Measurements from ENCODE around the gene SLIT3. TPM values are rescaled to one million over a fixed set of nuclear protein-coding genes. Genes with fewer than 3 reads are reported as not detected.
A peak's percentile ranks its signal among the peaks of the same experiment; 100 is the strongest.

The SLIT3 gene
- total RNA-seq, 1 donor from 2014 or later: 16.6 TPM

DNA sequence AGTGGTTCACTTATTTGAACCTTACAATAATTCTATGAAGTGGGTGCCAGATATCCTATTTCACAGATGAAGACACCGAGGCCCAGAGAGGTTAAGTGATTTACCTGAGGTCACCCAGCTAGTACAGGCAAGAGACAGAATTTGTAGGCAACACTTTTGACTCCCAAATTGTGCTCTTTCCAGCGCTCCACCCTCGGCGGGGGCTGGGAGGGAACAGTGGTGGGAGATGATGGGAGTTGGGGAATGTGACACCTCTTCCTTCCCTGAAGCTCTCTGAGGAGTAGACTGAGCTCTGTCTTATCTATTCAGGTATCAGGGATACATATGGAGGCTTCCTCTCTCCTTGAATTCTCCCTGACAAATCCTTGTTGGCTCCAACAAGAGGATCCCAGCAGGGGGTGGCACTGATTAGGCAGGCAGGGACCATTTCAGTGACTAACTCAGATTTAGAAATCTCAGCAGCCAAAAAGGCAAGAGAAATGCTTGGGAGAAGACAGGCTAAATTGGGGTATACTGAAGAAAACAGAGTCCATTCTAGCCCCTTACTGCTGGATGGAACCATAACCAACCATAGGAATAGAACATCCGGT is 626.0 kb downstream of the SLIT3 start:
- no peak for DNase-seq (ENCODE audit: low spot score)
- intact Hi-C loops (cut with DNase I): no loop called here

DNA sequence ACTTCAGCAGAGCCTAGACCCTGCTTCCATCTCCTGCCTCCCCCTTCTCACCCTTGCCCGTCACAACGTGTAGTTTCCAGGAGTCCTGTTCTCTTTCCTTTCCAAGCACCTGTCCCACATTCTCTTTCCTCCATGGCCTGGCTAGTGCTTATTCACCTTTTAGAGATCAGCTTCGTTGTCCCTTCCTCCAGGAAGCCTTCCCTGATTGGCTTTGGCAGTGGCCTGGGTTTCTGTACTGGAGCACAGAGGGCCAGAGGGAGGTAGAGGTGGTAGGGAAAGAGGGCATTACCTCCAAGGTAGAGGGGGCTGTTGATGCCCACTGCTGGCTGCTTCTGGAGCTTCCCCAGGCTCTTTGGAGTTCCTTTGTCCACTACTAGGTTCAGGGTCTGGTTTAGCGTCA is 628.1 kb downstream of the SLIT3 start:
- intact Hi-C loops (cut with DNase I): no loop called here
- DNase-seq (ENCODE audit: low spot score): peak; percentile 29

DNA sequence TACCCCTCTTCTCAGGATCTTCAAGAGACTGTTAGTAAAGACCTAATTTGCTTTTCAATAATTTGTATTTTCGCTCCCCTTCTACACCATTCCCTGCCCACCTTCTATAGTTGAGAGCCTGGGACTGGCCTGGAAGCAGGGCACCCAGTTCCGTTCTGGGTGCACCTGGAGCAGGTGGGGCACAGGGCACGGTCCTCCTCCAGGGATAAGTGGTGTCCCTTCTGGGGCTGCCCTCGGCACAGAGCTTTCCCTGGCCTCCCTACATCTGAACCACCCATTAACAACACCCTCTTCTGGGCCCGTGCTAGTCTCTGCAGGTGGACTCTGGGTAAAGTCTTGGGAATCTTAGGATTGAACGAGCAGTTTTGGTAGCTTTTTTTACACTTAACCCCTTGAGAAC is 628.9 kb downstream of the SLIT3 start:
- DNase-seq (ENCODE audit: low spot score): peak; percentile 64
- intact Hi-C loops (cut with DNase I): no loop called here

DNA sequence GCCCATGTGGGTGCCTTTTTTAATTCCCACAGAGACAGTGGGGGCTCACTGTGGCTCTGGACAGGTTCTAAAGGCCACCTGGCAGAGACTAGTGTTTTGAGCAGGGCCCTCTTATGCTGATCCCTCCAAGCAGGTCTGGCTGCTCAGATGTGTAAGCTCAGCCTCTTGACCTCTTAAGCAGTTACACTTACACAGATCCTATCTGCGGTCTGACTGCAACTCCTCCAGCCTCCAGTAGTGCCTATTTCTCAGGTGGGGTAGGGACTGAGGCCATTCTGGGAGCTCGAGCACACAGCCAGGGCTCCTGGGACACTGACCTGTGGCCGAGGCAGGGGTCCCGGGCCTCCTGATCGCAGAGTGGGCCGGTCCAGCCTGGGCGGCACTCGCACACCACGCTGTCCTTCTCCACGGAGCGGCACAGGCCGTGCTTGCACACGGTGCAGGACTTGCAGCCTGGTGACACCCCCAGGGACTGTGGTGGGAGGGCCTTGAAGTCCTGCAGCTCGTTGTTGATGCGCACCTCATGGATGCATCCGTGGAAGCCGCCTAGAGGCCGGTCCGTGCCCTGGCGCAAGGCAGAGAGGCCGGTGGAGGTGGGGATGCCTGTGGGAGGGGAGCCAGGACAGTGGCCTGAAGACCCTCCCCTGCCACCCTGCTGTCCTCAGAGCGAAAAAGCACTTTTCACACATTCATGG is 629.9 kb downstream of the SLIT3 start:
- intact Hi-C loops (cut with DNase I): no loop called here
- DNase-seq (ENCODE audit: low spot score): no peak

DNA sequence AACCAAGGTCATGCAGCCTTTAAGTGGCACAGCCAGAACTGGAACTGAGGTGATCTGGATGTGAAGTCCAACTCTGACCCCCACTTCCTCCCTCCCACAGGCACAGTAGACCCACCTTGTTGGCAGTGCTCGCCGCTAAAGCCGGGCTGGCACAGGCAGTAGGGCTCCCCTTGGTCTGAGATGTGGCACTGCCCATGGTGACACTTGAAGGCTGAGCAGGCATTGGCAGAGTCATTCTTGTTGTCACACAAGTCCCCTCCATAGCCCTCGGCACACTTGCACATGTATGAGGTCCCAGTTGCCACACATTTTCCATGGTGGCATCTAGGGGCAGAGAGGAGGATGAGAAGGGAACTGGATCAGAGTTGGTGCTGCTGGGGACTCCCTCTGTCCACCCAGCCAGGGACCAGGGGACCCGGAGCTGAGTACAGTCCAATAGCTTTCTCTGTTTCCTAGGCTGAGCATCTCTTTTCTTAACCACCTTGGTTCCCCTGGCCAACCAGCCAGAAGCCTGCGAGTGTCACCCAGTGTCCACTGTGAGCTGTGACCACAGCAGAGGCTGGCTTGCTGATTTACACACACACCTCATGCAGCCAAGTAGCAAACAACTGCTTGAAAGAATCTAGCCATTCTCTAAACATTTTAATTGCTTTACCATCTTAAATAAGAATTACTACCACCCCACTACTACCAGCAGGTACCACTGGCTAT is 631.1 kb downstream of the SLIT3 start:
- intact Hi-C loops (cut with DNase I): no loop called here
- DNase-seq (ENCODE audit: low spot score): no peak

DNA sequence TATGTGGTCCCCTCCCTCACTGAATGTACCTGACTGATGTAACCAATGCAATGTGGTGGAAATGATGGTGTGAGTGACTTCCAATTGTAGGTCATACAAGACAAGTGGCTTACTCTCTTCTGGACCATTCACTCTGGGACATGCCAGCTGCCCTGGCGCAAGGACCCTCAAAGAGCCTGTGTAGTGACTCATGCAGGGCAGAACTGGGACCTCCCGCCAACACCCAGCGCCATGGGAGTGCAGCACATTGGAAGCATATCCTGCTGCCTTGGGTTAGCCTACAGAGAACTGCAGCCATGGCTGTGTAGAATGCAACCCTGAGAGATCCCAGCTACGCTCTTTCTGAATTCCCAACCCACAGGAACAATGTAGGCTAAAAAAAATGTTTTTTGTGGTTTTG is 631.8 kb downstream of the SLIT3 start:
- intact Hi-C loops (cut with DNase I): no loop called here
- DNase-seq (ENCODE audit: low spot score): no peak

DNA sequence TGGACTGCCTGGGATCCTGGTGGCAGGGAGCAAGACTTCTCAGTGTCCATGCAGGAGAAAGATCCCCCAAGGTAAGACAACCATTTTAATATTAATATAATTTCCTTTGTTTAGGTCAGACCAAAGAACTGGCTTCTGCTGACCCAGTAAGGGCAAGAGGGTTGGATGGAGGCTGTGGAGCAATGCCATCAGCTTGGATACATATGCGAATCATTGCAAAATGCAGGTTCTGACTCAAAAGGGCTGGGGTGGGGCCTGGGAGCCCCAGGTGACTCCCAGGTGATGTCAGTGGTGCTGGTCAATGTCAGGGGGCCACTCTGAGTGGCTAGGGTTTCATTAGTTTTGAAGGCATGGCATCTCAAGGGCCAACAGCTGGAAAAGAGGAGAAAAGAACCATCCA is 632.9 kb downstream of the SLIT3 start:
- DNase-seq (ENCODE audit: low spot score): no peak
- intact Hi-C loops (cut with DNase I): no loop called here

DNA sequence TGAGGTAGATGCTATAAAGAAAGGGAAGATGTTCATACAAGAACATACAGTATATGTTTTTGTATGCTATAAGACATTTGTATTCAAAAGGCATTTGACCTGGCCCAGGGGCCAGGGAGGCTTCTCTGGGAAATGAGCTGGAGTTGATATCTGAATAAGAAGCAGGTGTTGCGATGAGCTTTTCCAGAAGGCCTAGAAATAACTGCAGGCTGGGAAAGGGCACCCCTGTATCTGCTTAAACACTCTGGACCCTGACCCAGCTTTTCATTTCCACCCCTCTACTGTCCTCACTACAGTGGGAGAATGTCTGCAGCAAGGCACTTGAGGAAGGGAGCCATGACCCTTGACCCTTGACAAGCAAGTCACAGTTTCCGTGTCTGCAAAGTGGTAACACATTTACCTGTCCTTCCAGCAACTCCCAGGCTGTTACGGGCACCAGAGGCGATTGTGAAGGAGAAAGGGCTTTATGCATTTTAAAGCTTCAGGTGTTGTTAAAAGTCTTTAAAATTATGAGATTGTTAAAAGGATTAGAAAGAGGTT is 633.6 kb downstream of the SLIT3 start:
- intact Hi-C loops (cut with DNase I): no loop called here
- no peak for DNase-seq (ENCODE audit: low spot score)

DNA sequence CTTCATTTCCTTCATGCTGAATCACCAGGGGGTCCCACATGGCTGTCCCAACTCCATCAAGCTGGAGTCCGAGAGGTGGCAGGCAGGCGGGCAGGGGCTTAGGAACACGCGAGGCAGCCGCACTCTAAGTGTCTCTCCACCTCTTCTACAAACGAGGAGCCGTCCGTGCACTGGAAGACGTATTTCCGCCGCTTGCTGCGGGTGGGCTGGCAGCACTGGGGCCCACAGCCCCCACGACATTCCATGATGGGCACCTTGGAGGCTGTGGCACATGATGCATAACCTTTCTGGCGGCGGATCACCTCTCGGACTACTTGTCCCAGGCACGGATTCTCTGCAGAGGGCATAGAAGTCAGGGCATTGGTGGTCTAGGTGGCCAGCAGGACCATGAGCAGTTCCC is 634.6 kb downstream of the SLIT3 start:
- DNase-seq (ENCODE audit: low spot score): no peak
- intact Hi-C loops (cut with DNase I): no loop called here

DNA sequence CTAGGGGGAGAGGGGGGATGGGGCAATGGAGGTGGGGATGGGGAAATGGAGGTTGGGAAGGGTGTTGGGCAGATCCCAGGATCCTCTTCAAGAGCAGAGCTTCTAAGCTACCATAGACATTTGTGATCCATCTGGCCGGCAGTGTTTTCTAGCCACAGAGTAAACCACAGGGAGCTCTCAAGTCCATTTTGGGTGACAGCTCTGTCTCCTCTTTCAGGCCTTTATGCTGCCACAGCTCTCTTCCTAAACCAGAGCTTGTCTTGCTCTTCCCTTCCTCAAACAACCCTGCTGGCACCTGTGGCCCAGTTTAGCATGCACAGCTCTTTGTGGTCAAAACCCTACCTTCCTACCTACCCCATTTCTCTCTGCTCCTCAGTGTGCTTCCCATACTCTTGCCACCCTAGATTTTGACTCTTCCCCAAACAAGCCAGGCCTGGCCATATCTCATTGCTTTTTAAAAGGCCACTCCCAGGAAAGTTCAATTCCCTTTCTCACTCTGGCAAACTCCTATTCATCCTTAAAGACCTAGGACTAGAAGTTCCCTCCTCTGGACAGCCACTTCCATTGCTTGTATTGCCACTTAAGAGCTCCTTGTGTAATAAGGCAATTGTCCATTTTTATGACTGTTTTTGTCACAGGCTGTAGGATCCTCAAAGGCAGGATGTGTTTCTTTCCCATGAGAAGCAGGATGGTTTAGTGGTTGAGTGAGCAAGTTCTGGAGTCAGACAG is 637.5 kb downstream of the SLIT3 start:
- no peak for DNase-seq (ENCODE audit: low spot score)
- intact Hi-C loops (cut with DNase I): no loop called here

DNA sequence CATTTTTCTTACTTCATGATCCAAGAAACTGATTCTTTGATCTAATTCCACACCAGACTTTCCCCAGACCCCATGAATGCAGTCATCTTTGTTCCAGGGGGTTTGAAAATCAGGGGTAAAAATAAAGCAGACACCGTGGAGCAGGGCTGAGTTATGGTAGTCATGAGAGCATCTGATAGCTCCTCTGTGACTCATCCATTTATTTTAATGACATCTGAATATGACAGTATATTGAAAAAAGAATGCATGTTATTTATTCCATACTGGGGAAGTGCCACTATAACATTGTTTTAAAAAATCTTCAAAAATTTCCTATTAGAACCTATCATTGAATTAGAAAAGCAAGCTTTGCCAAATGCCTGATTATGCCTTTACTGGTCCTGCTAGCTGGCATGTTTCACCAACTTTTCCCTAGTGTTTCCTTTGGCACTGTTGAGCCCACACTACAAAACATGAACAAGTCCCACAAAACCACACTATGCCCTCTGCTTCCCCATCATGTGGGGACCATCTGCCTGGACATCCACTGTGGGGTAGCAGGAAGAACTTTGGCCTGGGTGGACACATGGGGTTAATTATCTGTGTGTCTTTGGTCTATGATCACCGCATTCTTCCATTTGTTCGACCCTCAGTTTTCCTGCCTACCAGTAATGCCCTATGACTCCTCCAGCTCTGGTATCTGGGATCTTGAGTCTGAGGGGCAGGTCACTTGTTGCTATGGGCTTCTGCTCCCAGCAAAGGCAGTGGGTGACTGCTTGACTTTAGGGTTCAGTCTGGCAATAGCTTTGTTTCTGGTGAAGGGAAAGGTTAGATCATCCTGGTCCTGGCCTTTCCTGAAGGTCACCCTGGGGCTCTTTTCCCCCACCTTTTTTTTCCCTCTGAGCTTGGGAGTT is 639.1 kb downstream of the SLIT3 start:
- no peak for DNase-seq (ENCODE audit: low spot score)
- intact Hi-C loops (cut with DNase I): no loop called here

DNA sequence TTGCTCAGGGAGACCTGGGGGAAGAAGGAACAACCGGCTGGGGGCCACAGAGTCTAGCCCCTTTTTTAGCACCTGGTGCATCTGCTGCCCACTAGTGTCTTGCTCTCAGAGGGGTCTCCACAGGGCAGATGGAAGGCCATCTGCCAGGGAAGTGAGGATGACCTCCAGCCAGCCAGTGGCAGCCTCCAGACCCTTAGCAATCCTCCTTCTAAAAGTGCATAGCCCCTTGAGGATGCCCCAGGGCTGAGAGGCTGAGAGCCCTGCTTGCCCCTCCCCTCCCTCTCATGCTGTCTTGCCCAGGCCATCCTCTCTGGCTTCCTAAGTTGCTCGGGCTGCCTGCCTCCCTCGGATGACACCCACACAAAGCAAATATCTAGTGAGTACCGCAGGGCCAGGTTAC is 640.2 kb downstream of the SLIT3 start:
- intact Hi-C loops (cut with DNase I): no loop called here
- no peak for DNase-seq (ENCODE audit: low spot score)

DNA sequence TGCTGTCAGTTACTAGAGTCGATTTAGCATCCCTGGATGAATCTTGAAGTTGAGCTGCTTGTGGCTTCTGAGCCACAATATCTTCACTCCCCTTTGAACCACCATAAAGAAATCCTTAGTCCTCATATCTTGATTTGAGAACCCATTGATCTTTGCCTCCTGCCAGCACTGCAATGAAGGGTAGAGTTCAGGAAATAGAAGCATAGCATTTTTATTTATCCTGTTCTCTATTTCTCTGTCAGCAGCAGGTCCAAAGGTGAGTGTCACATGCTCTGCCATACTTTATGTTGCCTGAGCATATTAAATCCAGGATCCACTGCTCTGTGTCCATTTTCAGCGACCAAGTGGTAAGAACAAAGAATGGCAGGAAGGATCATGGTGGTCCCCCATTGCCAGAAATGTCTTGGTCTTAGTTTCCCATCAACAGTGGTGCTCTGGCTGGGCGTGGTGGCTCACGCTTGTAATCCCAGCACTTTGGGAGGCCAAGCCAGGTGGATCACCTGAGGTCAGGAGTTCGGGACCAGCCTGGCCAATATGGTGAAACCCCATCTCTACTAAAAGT is 641.6 kb downstream of the SLIT3 start:
- intact Hi-C loops (cut with DNase I): no loop called here
- no peak for DNase-seq (ENCODE audit: low spot score)

DNA sequence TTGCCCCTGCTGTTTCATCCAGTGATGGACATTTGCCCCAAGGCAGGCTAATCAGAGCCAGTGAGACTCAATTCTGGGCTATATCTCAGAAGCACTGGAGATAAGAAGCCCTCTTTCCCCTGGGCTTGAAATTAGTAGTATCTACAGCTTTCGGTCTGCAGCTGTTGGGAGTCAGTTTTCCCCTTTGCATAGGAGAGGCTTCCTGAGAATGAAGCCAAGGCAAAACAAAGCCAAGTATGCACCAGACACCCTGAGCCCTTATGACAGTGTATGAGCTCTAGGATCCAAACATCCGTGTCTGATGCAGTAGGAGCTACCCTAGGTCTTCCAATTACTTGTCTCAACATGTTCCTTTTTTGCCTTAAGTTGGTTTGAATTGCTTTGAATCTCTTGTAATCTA is 642.5 kb downstream of the SLIT3 start:
- intact Hi-C loops (cut with DNase I): no loop called here
- DNase-seq (ENCODE audit: low spot score): no peak

DNA sequence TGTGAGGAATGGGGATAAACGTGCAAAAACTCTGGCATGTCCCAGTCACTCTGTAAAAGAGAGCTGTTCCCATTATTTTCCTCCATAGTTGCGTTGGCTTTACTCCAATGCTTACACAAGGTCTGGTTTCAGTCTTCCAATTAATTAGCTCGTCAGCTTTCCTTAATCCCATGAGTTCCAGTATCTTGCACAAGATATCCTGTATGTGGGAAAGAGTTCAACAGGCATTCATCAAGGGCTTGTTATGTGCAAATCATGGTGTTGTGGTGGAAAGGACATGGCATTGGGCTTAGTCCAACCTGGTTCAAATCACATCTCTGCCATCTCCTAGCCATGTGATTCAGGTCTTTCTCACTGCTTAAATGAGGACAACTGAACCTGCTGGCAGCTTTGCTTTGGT is 644.3 kb downstream of the SLIT3 start:
- intact Hi-C loops (cut with DNase I): no loop called here
- DNase-seq (ENCODE audit: low spot score): no peak

DNA sequence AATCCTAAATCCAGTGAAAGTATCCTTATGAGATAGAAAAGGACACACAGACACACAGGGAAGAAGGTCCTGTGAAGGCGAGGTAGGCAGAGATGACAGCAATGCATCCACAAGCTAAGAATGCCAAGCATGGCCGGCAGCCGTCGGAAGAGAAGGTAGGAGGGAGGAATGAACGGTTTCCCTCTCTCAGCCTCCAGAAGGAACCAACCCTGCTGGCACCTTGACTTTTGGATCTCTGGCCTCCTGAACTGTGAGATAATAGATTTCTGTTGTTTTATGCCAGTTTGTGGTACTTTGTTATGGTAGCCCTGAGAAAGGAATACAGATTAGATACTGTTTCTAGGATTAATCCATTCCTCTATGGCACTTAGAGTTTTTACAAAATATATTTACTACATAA is 645.6 kb downstream of the SLIT3 start:
- DNase-seq (ENCODE audit: low spot score): no peak
- intact Hi-C loops (cut with DNase I): no loop called here

DNA sequence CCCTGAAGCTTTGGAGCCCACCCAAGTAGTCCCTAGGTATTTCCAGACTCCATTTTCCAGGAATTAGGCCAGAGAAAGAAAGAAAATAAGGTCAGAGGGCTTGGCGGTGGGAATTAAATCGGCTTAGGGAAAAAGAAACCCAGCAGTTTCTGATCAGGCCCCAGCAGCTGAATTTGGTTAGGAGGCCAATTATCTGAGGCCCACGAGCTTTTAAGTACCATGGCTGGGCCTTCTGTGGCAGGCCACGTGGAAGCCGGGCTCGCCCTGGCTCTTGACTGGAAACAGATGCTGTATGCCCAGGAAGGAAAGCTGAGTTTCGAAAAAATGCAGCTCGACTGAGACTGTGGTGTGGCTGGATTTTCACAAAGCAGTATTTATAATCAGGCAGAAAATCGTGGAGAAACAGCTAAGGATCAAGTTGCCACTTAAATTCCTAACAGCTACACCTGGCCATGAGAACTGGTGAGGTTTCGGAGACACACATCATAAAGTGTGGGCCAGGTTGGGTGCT is 646.7 kb downstream of the SLIT3 start:
- intact Hi-C loops (cut with DNase I): no loop called here
- no peak for DNase-seq (ENCODE audit: low spot score)

DNA sequence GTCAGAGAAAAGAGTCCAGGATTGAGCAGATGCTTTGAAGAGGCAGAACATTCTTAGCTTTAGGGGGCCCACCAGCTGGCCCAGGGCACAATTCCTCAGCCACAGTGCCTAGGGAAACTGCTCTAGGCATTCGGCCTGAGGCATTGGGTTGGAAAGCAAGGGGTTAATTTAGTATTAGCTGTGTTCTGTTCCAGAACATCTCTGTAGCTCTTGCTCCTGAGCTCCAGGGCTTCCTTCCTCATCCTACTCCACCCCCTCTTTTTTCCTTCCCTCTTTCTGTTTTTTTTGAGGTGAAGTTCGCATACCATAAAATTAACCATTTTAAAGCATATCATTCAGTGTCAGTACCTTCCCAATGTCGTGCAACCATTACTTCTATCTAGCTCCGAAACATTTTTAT is 647.3 kb downstream of the SLIT3 start:
- intact Hi-C loops (cut with DNase I): no loop called here
- no peak for DNase-seq (ENCODE audit: low spot score)

DNA sequence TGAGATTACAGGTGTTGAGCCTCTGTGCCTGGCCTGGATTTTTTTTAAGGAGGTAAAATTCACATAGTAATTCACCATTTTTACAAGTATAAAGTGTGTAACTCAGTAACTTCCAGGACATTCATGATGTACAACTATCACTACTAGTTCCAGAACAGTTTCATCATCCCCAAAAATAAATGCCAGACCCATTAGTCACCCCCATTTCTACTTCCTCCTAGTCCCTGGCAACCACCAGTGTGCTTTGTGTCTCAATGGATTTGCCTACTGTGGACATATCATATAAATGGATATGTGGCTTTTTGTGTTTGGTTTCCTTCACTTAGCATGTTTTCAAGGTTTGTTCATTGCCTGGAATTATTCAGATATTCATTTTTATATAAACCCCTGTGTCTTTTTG is 649.3 kb downstream of the SLIT3 start:
- no peak for DNase-seq (ENCODE audit: low spot score)

More for the DNA sequence above, 649.3 kb downstream of the SLIT3 start:
- intact Hi-C loops (cut with DNase I): no loop called here

All from cardiac septum (tissue), 1 donor.